Measurements from ENCODE around the gene PET100. TPM values are rescaled to one million over a fixed set of nuclear protein-coding genes. Genes with fewer than 3 reads are reported as not detected.
A peak's percentile ranks its signal among the peaks of the same experiment; 100 is the strongest.

PET100 gene
- total RNA-seq, 4 donors from 2014 or later = 9.5 to 15.1 (median 12.9) TPM

DNA sequence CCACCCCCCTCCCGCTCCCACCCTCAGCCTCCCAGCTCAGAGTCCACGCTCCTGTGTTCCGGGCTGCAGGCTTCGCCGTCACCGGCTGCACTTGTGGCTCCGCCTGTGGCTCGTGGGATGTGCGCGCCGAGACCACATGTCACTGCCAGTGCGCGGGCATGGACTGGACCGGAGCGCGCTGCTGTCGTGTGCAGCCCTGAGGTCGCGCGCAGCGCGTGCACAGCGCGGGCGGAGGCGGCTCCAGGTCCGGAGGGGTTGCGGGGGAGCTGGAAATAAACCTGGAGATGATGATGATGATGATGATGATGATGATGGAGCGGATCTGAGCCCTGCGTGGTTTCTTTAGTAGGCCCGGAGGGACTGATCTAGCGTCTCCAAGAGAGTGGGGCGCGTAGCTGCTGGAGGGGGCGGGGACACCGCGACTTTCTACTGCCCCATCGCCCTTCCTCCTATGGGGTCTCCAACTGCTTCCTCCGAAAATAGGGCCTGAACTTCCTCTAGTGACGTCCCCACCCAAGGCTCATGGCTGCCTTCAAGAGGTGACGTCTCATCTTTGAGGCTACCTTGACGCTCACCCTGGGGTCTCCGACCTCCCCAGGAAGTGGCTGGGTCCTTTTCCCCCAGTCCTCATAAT, 40.7 kb downstream of the PET100 start:
- in situ Hi-C loops (cut with MboI; ENCODE audit: low sequenced_read_pairs in 4 of 4) (loop anchor here in 1 of 4 donors (10.0 kb wide), 1 partner anchor 105 kb away; no protein-coding TSS in a partner anchor), intact Hi-C loops (cut with DNase I; ENCODE audit: low total_unique reads) (no loop called here)
- TF ChIP-seq CTCF (IDR thresholded peaks at IDR 0.05 in 4 of 5, conservative IDR thresholded peaks at IDR 0.05 in 1 of 5) (no peak), POLR2A (IDR thresholded peaks at IDR 0.05) (no peak)
- Histone ChIP-seq H3K4me1 (no peaks in the 10 kb centered on the region), H3K4me3 (no peak overlapping the region), H3K27me3 (peaks cover 7 to 27% (median 13%) of the 10 kb centered on the region in 3 donors), H3K9me3 (no peaks in the 10 kb centered on the region), H3K36me3 (no peaks in the 10 kb centered on the region), H3K27ac (no peak overlapping the region)
- ATAC-seq (no peak), DNase-seq (no peak)

DNA sequence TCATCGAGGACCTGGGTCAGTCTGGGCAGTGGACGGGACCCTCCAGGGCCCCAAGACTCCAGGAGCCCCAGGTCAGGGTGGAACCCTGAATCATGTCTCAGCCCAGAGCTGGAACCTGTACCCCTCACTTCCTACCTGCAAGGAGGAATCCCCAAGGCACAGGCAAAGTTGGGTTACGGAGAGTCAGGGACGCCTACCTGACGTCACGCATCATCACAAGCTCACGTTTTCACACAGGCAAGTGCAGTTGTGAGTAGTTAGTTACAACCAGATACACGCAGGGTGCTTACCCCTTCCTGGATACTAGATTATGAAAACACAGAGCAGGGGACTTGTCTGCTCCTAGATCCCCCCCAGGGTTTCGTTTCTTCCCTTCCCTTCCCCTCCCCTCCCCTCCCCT, 41.2 kb downstream of the PET100 start:
- DNase-seq (no peak), ATAC-seq (no peak)
- Histone ChIP-seq H3K4me1 (no peaks in the 10 kb centered on the region), H3K27ac (no peak overlapping the region), H3K9me3 (no peaks in the 10 kb centered on the region), H3K4me3 (no peak overlapping the region), H3K36me3 (no peaks in the 10 kb centered on the region), H3K27me3 (peaks cover 8 to 27% (median 13%) of the 10 kb centered on the region in 3 donors)
- TF ChIP-seq CTCF (IDR thresholded peaks at IDR 0.05 in 4 of 5, conservative IDR thresholded peaks at IDR 0.05 in 1 of 5) = no peak
- TF ChIP-seq POLR2A (IDR thresholded peaks at IDR 0.05) = no peak
- intact Hi-C loops (cut with DNase I; ENCODE audit: low total_unique reads) = no loop called here
- in situ Hi-C loops (cut with MboI; ENCODE audit: low sequenced_read_pairs in 4 of 4) = loop anchor here in 1 of 4 donors (10.0 kb wide), 1 partner anchor 106 kb away; no protein-coding TSS in a partner anchor

- ATAC-seq = no peak
- H3K9me3 ChIP-seq = no peaks in the 10 kb centered on the region
- peaks cover 13 to 27% (median 18%) of the 10 kb centered on the region in 3 donors for H3K27me3 ChIP-seq
- no peak overlapping the region for H3K27ac ChIP-seq
- TF ChIP-seq CTCF (IDR thresholded peaks at IDR 0.05 in 4 of 5, conservative IDR thresholded peaks at IDR 0.05 in 1 of 5) (no peak), POLR2A (IDR thresholded peaks at IDR 0.05) (no peak)
- in situ Hi-C loops (cut with MboI; ENCODE audit: low sequenced_read_pairs in 4 of 4) = loop anchor here in 1 of 4 donors (10.0 kb wide), 1 partner anchor 108 kb away; no protein-coding TSS in a partner anchor
- H3K36me3 ChIP-seq = no peaks in the 10 kb centered on the region
- intact Hi-C loops (cut with DNase I; ENCODE audit: low total_unique reads) = no loop called here
- H3K4me3 ChIP-seq = no peak overlapping the region
- H3K4me1 ChIP-seq = no peaks in the 10 kb centered on the region
- DNase-seq = no peak
Measured at GRCh38 chr19:7672522-7672921, 42.9 kb downstream of the PET100 start.

DNA sequence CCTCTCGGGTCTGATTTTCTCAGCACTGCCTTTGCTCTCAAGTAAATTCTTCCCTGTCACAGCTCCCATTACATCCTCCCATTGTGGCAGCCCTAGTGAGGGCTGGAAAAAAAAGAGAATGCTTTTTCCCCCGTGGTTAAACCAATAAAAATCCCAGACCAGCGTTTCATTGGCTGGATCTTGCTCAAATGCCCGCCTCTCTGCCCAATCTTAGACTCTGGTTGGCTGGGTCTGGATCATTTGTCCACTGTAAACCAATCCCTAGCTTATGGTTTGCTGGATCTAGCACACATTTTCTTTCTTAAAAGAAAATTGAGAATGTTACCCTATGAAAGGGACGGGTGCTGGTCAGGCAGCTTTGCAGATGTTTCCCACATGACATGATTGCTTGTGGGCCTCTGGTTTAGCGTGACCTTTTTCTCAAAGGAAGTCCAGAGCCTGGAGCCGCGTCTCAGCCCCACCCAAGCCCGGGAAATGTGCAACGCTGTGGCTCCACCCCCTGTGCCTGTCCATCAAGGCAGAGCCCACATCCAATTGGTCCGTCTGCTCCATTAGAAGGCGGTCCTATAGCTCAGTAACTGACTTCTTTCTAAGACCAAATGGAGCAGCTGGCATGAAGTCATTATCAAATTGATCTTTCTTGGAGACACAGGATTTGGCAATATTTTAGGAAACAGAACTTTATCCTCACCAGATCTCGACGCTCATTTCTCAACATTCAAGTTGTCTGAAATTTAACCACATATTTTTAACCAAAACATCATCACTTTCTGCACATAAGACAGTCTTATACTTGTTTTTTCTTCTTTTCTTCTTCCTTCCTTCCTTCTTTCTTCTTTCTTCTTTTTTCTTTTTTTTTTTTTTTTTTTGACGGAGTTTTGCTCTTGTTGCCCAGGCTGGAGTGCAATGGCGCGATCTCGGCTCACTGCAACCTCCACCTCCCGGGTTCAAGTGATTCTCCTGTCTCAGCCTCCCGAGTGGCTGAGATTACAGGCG, 44.7 kb downstream of the PET100 start:
- intact Hi-C loops (cut with DNase I; ENCODE audit: low total_unique reads) = no loop called here
- H3K9me3 ChIP-seq = no peaks in the 10 kb centered on the region
- peak; percentile 30 to 42 for DNase-seq
- H3K4me3 ChIP-seq = no peak overlapping the region
- no peak for TF ChIP-seq CTCF (IDR thresholded peaks at IDR 0.05 in 4 of 5, conservative IDR thresholded peaks at IDR 0.05 in 1 of 5)
- ATAC-seq = no peak
- in situ Hi-C loops (cut with MboI; ENCODE audit: low sequenced_read_pairs in 4 of 4) = loop anchor here in 1 of 4 donors (10.0 kb wide), 1 partner anchor 110 kb away; no protein-coding TSS in a partner anchor
- no peaks in the 10 kb centered on the region for H3K36me3 ChIP-seq
- no peak overlapping the region for H3K27ac ChIP-seq
- H3K27me3 ChIP-seq = peaks cover 13 to 27% (median 18%) of the 10 kb centered on the region in 3 donors
- no peaks in the 10 kb centered on the region for H3K4me1 ChIP-seq

All from gastrocnemius medialis (tissue), 4 donors.